Esophagus squamous epithelium (tissue), 5 donors: ENCODE results near the gene ELOA2. TPM values are rescaled to one million over a fixed set of nuclear protein-coding genes. Genes with fewer than 3 reads are reported as not detected.

Experiments used
- DNase-seq: peaks from one replicate; lab custom pipeline; 2025; lab: John Stamatoyannopoulos, UW
- H3K27ac ChIP-seq, 4 donors: fragments of 200-600 bp; sonication (generic); one replicate each; pipeline ENCODE4 v1.5.1; 2016 to 2019; ENCODE audit warnings: mild to moderate bottlenecking in 1 of 4
- H3K27me3 ChIP-seq, 4 donors: fragments of 200-600 bp; sonication (generic); 1 replicate in 3 of 4; 2 replicates in 1 of 4; pipeline versions ENCODE4 v1.5.1 to v1.6.0; 2017 to 2021; ENCODE audit warnings: antibody characterized with exemption in 1 of 4
- H3K36me3 ChIP-seq, 3 donors: fragments of 200-600 bp; sonication (generic); one replicate each; pipeline ENCODE4 v1.5.1; 2016 to 2019
- H3K4me1 ChIP-seq, 3 donors: fragments of 200-600 bp; sonication (generic); one replicate each; pipeline ENCODE4 v1.5.1; 2017 to 2019
- H3K4me3 ChIP-seq, 4 donors: fragments of 200-600 bp; sonication (generic); 1 replicate in 3 of 4; 2 replicates in 1 of 4; pipeline ENCODE4 v1.5.1; 2016 to 2019; ENCODE audit warnings: mild to moderate bottlenecking in 2 of 4, moderate library complexity in 1 of 4
- H3K9me3 ChIP-seq, 3 donors: fragments of 200-600 bp; sonication (generic); one replicate each; pipeline ENCODE4 v1.5.1; 2016 to 2019
- POLR2A ChIP-seq, 4 donors: fragments of 450-650 bp; IDR thresholded peaks; one replicate each; pipeline ENCODE4 v1.6.1; 2017; ENCODE audit warnings: antibody characterized with exemption in 4 of 4, mild to moderate bottlenecking in 4 of 4, moderate library complexity in 3 of 4
- WGBS, 2 donors: methylation state at CpG; one replicate each; pipeline ENCODE4 v1.1.5; 2018; 5-methylcytosine and 5-hydroxymethylcytosine counted together
- intact Hi-C: fragments of 100-400 bp; cut with DNase I; formaldehyde crosslinking; loops from one replicate; pipeline ENCODE4 v1.15.0; 2022
- total RNA-seq, 4 donors: library from RNA; depleted of rRNA; stranded (reverse); fragments of >200 nt; gene quantifications; one replicate each; pipeline ENCODE4 v1.1.0, GENCODE V29; 2016
- TF ChIP-seq, protein P1 (sequence below), 6 experiments: fragments of 450-650 bp in 4 of 6; fragments of 200-600 bp in 2 of 6; sonication (generic) in 2 of 6; IDR thresholded peaks; one replicate each; pipeline ENCODE4 v1.5.1; 2016 to 2019; ENCODE audit warnings: antibody characterized with exemption in 6 of 6, mild to moderate bottlenecking in 4 of 6, moderate library complexity in 4 of 6
- donor health status: DM: yes; HTN: yes; CAD: no.

Gene ELOA2, protein sequence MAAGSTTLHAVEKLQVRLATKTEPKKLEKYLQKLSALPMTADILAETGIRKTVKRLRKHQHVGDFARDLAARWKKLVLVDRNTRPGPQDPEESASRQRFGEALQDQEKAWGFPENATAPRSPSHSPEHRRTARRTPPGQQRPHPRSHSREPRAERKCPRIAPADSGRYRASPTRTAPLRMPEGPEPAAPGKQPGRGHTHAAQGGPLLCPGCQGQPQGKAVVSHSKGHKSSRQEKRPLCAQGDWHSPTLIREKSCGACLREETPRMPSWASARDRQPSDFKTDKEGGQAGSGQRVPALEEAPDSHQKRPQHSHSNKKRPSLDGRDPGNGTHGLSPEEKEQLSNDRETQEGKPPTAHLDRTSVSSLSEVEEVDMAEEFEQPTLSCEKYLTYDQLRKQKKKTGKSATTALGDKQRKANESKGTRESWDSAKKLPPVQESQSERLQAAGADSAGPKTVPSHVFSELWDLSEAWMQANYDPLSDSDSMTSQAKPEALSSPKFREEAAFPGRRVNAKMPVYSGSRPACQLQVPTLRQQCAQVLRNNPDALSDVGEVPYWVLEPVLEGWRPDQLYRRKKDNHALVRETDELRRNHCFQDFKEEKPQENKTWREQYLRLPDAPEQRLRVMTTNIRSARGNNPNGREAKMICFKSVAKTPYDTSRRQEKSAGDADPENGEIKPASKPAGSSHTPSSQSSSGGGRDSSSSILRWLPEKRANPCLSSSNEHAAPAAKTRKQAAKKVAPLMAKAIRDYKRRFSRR
- under 1 TPM in 1 of 4 donors, not detected in 3; 0.38 TPM for total RNA-seq

DNA sequence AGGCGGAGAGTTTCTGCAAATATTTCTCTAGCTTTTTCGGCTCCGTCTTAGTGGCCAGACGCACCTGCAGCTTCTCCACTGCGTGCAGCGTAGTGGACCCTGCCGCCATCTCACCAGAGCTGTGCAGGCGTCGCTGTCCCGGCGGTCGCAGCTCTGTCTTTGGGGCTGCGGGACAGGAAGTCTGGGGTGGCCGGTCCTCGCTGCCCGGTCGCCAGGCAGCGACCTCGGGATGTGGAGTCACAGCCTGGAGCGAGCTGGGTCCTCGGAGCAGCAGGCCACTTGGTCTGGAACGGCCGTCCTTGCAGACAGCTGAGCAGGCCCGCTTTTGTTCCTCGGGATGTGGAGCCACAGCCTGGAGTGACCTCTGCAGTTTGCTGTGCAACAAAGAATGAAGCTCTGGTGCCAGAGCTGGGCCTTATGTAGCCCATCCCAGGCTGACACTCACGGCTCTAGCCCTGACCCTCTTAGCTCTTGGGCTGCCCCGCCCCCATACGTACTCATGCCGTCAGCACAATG is at the start of gene ELOA2:
TSS of gene ELOA2 (minus strand) at position 466 of the 516 bp plus-strand sequence. CDS start at position 109, 357 bp downstream.
- TF ChIP-seq, protein P1, sequence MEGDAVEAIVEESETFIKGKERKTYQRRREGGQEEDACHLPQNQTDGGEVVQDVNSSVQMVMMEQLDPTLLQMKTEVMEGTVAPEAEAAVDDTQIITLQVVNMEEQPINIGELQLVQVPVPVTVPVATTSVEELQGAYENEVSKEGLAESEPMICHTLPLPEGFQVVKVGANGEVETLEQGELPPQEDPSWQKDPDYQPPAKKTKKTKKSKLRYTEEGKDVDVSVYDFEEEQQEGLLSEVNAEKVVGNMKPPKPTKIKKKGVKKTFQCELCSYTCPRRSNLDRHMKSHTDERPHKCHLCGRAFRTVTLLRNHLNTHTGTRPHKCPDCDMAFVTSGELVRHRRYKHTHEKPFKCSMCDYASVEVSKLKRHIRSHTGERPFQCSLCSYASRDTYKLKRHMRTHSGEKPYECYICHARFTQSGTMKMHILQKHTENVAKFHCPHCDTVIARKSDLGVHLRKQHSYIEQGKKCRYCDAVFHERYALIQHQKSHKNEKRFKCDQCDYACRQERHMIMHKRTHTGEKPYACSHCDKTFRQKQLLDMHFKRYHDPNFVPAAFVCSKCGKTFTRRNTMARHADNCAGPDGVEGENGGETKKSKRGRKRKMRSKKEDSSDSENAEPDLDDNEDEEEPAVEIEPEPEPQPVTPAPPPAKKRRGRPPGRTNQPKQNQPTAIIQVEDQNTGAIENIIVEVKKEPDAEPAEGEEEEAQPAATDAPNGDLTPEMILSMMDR (IDR thresholded peaks at IDR 0.05): no peak
- TF ChIP-seq POLR2A (IDR thresholded peaks at IDR 0.05): no peak
- 77 to 93% methylated on average over 4 to 20 of the region's 29 CpGs for WGBS, 2 donors
- intact Hi-C loops: no loop called here
- H3K36me3 ChIP-seq: no peaks in the 10 kb centered on the region
- H3K4me3 ChIP-seq: no peak within 1 kb of the TSS
- DNase-seq: no peak
- H3K27me3 ChIP-seq: no peaks in the 10 kb centered on the region
- H3K27ac ChIP-seq: no peak within 1 kb of the TSS
- no peaks in the 10 kb centered on the region for H3K4me1 ChIP-seq
- no peaks in the 10 kb centered on the region for H3K9me3 ChIP-seq

DNA sequence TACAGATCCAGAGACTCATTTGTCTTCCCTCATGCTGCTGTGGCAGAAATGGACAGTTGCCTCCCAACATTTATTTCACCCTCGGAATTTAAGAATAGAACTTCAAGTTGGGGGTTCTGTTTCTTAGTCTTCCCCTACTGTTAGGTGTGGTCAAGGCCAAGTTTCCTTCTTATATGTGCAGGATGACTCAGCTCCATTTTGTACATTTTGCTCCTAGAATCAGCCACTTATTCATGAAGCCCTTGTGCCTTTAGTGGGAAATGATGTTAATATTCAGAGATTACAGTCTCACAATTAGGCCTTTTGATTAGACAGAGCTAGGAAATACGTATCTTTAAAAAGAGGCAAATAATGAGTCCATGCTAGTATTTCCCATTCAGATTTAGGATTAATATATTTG is 46.2 kb upstream of the ELOA2 start:
- no peak for DNase-seq
- TF ChIP-seq POLR2A (IDR thresholded peaks at IDR 0.05): no peak
- TF ChIP-seq, protein P1 (IDR thresholded peaks at IDR 0.05): no peak
- WGBS, 2 donors: 77 to 85% methylated on average over 2 of the region's 2 CpGs
- intact Hi-C loops: no loop called here
- H3K27me3 ChIP-seq: no peaks in the 10 kb centered on the region
- H3K9me3 ChIP-seq: no peaks in the 10 kb centered on the region
- H3K36me3 ChIP-seq: no peaks in the 10 kb centered on the region
- H3K4me3 ChIP-seq: no peak overlapping the region
- no peak overlapping the region for H3K27ac ChIP-seq
- H3K4me1 ChIP-seq: no peaks in the 10 kb centered on the region

DNA sequence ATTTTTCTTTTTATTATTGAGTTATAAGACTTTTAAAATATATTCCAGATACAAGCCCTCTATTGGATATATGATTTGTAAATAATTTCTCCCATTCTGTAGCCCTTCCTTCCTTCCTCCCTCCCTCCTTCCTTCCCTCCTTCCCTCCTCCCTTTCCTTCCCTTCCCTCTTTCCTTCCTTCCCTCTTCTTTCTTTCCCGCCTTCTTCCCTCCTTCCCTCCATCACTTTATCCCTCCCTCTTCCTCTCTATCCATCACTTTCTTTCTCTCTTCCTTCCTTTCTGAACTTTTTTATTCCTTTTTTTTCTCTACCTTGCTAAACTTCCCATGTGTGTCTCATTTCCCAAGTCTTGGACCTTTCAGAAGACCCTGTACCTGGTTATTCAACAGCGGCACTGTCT is 45.5 kb upstream of the ELOA2 start:
- WGBS, 2 donors: 88 to 93% methylated on average over 2 of the region's 2 CpGs
- intact Hi-C loops: no loop called here
- H3K36me3 ChIP-seq: no peaks in the 10 kb centered on the region
- no peaks in the 10 kb centered on the region for H3K9me3 ChIP-seq
- no peak for DNase-seq
- no peaks in the 10 kb centered on the region for H3K27me3 ChIP-seq
- H3K4me1 ChIP-seq: no peaks in the 10 kb centered on the region
- H3K4me3 ChIP-seq: no peak overlapping the region
- no peak for TF ChIP-seq POLR2A (IDR thresholded peaks at IDR 0.05)
- TF ChIP-seq, protein P1 (IDR thresholded peaks at IDR 0.05): no peak
- H3K27ac ChIP-seq: no peak overlapping the region

DNA sequence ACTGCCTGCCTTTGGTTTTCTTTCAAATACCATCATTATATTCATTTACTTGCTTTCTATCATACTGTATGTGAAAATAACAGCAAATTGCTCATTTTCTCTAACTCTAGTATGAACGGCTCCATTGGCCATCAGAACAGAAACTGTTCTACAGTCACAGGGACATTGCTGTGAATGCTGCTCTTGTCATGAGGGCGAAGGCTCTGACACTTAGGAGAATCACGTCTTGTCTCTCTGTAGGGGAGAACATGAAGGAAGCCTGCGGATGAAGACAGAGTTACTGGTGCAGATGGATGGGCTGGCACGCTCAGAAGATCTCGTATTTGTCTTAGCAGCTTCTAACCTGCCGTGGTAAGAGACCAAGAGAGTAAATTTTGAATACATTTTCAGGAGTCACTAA is 41.7 kb upstream of the ELOA2 start:
- H3K27me3 ChIP-seq: no peaks in the 10 kb centered on the region
- no peak for DNase-seq
- H3K36me3 ChIP-seq: no peaks in the 10 kb centered on the region
- H3K27ac ChIP-seq: no peak overlapping the region
- no peaks in the 10 kb centered on the region for H3K4me1 ChIP-seq
- WGBS, 2 donors: 89 to 95% methylated on average over 5 to 7 of the region's 7 CpGs
- intact Hi-C loops: no loop called here
- H3K4me3 ChIP-seq: no peak overlapping the region
- TF ChIP-seq, protein P1 (IDR thresholded peaks at IDR 0.05): no peak
- TF ChIP-seq POLR2A (IDR thresholded peaks at IDR 0.05): no peak
- H3K9me3 ChIP-seq: no peaks in the 10 kb centered on the region
